Esophagus (tissue), 2 donors: ENCODE measurements around the gene OMD. TPM values are rescaled to one million over a fixed set of nuclear protein-coding genes. Genes with fewer than 3 reads are reported as not detected.

Experiments
- H3K27ac ChIP-seq, 2 donors: one replicate each; pipeline ENCODE4 v1.5.1; 2013; ENCODE audit warnings: low read depth in 2 of 2, mild to moderate bottlenecking in 2 of 2, inconsistent platforms in 1 of 2, low read length in 1 of 2, moderate library complexity in 1 of 2
- H3K27me3 ChIP-seq, 2 donors: one replicate each; pipeline ENCODE4 v1.6.1; 2013; ENCODE audit warnings: low read length in 2 of 2, control low read depth in 1 of 2, mild to moderate bottlenecking in 1 of 2; ENCODE audit not compliant: insufficient read depth in 2 of 2, control insufficient read depth in 1 of 2
- H3K36me3 ChIP-seq, 2 donors: one replicate each; pipeline ENCODE4 v1.6.1; 2013; ENCODE audit warnings: low read length in 1 of 2; ENCODE audit not compliant: control insufficient read depth in 2 of 2, insufficient read depth in 2 of 2
- H3K4me1 ChIP-seq, 2 donors: one replicate each; pipeline ENCODE4 v1.6.1; 2013; ENCODE audit warnings: low read length in 1 of 2; ENCODE audit not compliant: control insufficient read depth in 2 of 2, insufficient read depth in 2 of 2
- H3K4me3 ChIP-seq, 2 donors: one replicate each; pipeline ENCODE4 v1.5.1; 2013; ENCODE audit warnings: low read length in 2 of 2, mild to moderate bottlenecking in 2 of 2, low read depth in 1 of 2, moderate library complexity in 1 of 2
- H3K9me3 ChIP-seq, 2 donors: one replicate each; pipeline ENCODE4 v1.6.1; 2013; ENCODE audit warnings: mild to moderate bottlenecking in 2 of 2, low read depth in 1 of 2, low read length in 1 of 2, moderate library complexity in 1 of 2; ENCODE audit not compliant: control insufficient read depth in 2 of 2, insufficient read depth in 1 of 2
- WGBS, 2 donors: extraction: QIAGEN DNeasy Blood & Tissue Kit; methylation state at CpG; one replicate each; pipeline ENCODE4 v1.1.7; 2013; 5-methylcytosine and 5-hydroxymethylcytosine counted together
- polyA plus RNA-seq, 2 donors: library from polyadenylated mRNA; stranded (reverse); fragments of 200-250 nt; gene quantifications; one replicate each; pipeline ENCODE4 v1.2.3, GENCODE V29; 2013
- donor health status: healthy with polysubstance abuse.
- donor health status: Bipolar disorder and iron deficiency.

The OMD gene
- polyA plus RNA-seq, 2 donors, result 1.1 TPM

GRCh38 chr9:92381775-92382174 is 42.5 kb downstream of the OMD start:
- Histone ChIP-seq H3K27me3 (no peaks in the 10 kb centered on the region), H3K36me3 (peaks cover 0 to 2% of the 10 kb centered on the region in 2 donors), H3K4me3 (no peak overlapping the region), H3K27ac (no peak overlapping the region), H3K9me3 (no peaks in the 10 kb centered on the region), H3K4me1 (no peaks in the 10 kb centered on the region)
- WGBS, 2 donors, result 92 to 95% methylated on average over 2 of the region's 2 CpGs

DNA sequence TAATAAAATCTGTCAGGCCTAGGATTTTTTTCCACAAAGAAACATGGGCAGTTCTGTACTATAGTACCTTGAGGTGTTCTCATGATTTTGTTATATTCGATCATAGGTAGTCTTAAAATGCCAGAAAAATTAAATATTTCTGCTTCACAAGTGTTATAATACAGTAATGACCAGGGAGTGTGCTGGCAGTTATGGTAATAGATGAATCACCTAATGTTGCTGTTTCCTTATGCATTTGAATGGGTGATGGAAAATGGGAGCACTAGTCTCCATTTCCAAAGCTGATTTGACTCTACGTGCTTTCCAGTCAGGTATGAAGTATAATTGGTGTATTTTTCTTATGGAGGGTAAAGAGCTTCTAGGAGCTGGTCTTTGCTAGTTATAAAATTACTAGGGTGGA is 43.7 kb downstream of the OMD start:
- Histone ChIP-seq H3K9me3 (no peaks in the 10 kb centered on the region), H3K4me1 (no peaks in the 10 kb centered on the region), H3K36me3 (peaks cover 0 to 2% of the 10 kb centered on the region in 2 donors), H3K27me3 (no peaks in the 10 kb centered on the region), H3K27ac (no peak overlapping the region), H3K4me3 (no peak overlapping the region)
- WGBS, 2 donors, result 96 to 98% methylated on average over 2 of the region's 2 CpGs

GRCh38 chr9:92378865-92379560 is 45.3 kb downstream of the OMD start:
- peaks cover 0 to 2% of the 10 kb centered on the region in 2 donors for H3K36me3 ChIP-seq
- no peaks in the 10 kb centered on the region for H3K27me3 ChIP-seq
- H3K27ac ChIP-seq, result no peak overlapping the region

GRCh38 chr9:92377876-92378275 is 46.4 kb downstream of the OMD start:
- no peak overlapping the region for H3K4me3 ChIP-seq
- H3K9me3 ChIP-seq, result no peaks in the 10 kb centered on the region
- H3K27me3 ChIP-seq, result no peaks in the 10 kb centered on the region
- 77 to 78% methylated on average over 2 of the region's 2 CpGs for WGBS, 2 donors
- no peaks in the 10 kb centered on the region for H3K4me1 ChIP-seq
- peaks cover 0 to 2% of the 10 kb centered on the region in 2 donors for H3K36me3 ChIP-seq
- H3K27ac ChIP-seq, result no peak overlapping the region

More at GRCh38 chr9:92378865-92379560, 45.3 kb downstream of the OMD start:
- WGBS, 2 donors, result 73 to 79% methylated on average over 7 of the region's 7 CpGs
- no peaks in the 10 kb centered on the region for H3K9me3 ChIP-seq
- H3K4me3 ChIP-seq, result no peak overlapping the region
- no peaks in the 10 kb centered on the region for H3K4me1 ChIP-seq

- Histone ChIP-seq H3K4me3 (no peak overlapping the region), H3K36me3 (no peaks in the 10 kb centered on the region), H3K27ac (no peak overlapping the region), H3K9me3 (no peaks in the 10 kb centered on the region), H3K27me3 (no peaks in the 10 kb centered on the region), H3K4me1 (no peaks in the 10 kb centered on the region)
- 98% methylated on average over 2 of the region's 2 CpGs for WGBS, 2 donors
These were observed 51.1 kb downstream of the OMD start for GRCh38 chr9:92373167-92373566.

- Histone ChIP-seq H3K27ac (no peak overlapping the region), H3K36me3 (no peaks in the 10 kb centered on the region), H3K4me3 (no peak overlapping the region), H3K4me1 (no peaks in the 10 kb centered on the region), H3K27me3 (no peaks in the 10 kb centered on the region), H3K9me3 (no peaks in the 10 kb centered on the region)
- WGBS, 2 donors, result 34 to 57% methylated on average over 2 of the region's 2 CpGs
These were observed 55.2 kb downstream of the OMD start for GRCh38 chr9:92369075-92369474.

Other genes starting within 250 kb of the OMD start
- 10 to 100 TPM; 14.5 to 32.2 TPM for gene IARS1, start 130.8 kb downstream of the OMD start, polyA plus RNA-seq
- gene NOL8, start 99.1 kb downstream of the OMD start, polyA plus RNA-seq, result 10 to 100 TPM; 13.4 to 20.5 TPM
- 1 to 10 TPM; 2.2 to 3.6 TPM for gene CENPP, start 98.5 kb downstream of the OMD start, polyA plus RNA-seq
- gene OGN, start 19.9 kb downstream of the OMD start, polyA plus RNA-seq, result 1 to 10 TPM in 1 of 2 donors, under 1 TPM in 1; 0.51 to 1.9 TPM
- gene ASPN, start 58.0 kb upstream of the OMD start, polyA plus RNA-seq, result 1 to 10 TPM; 1.1 to 2.5 TPM
- under 1 TPM; 0.41 to 0.84 TPM for gene ECM2, start 111.5 kb upstream of the OMD start, polyA plus RNA-seq
- gene IPPK, start 245.7 kb upstream of the OMD start, polyA plus RNA-seq, result 10 to 100 TPM; 18.7 to 41.1 TPM